HCT116 (cell line): ENCODE data around the gene SLC9C2. TPM values are rescaled to one million over a fixed set of nuclear protein-coding genes. Genes with fewer than 3 reads are reported as not detected.

Experiments
- ATAC-seq: fragments of 200-7000 bp; cut with Tn5 transposase; 2 replicates; pipeline ENCODE4 v1.9.1; 2020; ENCODE audit warnings: mild to moderate bottlenecking, moderate library complexity
- BruUV-seq: library from RNA; stranded (reverse); fragments of 400-500 nt; replicated peaks from 2 replicates; lab custom pipeline; 2021; lab: Mats Ljungman, UMichigan
- CTCF ChIA-PET: fragments of 300-600 bp; sonication (Branson Sonifier 250); formaldehyde crosslinking; loops from one replicate; lab custom pipeline; 2021; ENCODE audit warnings: antibody characterized with exemption; lab: Charles Lee
- POLR2A ChIA-PET: fragments of 300-600, 350-600 bp; sonication (Branson Sonifier 250); formaldehyde crosslinking; loops from one replicate; lab custom pipeline; 2021; ENCODE audit warnings: antibody characterized with exemption; lab: Charles Lee
- RAD21 ChIA-PET, 2 experiments: fragments of 300-600 bp; sonication (Branson Sonifier 250); formaldehyde crosslinking; loops; one replicate each; lab custom pipeline; 2023; ENCODE audit warnings: low total read pairs in 2 of 2; ENCODE audit not compliant: uncharacterized antibody in 2 of 2, unreplicated experiment in 2 of 2, low non-redundant PET in 1 of 2; lab: Charles Lee
- DNase-seq: peaks from one replicate; pipeline ENCODE4 v3.0.0-alpha.2; 2010; ENCODE audit warnings: low read depth, low spot score
- H2AFZ ChIP-seq: fragments of 200-600 bp; shearing (Covaris generic), sonication (generic); 2 replicates; pipeline ENCODE4 v1.6.1; 2017; ENCODE audit warnings: low read depth, mixed run types, mixed read lengths, antibody characterized with exemption, low read length; ENCODE audit not compliant: poor library complexity, severe bottlenecking
- H3K27ac ChIP-seq: 2 replicates; pipeline ENCODE4 v1.5.1; 2012; ENCODE audit warnings: low read depth, low read length
- H3K27me3 ChIP-seq: fragments of 200-600 bp; sonication (generic); 2 replicates; pipeline ENCODE4 v1.6.1; 2016; ENCODE audit warnings: mixed run types, low read length, mixed read lengths; ENCODE audit not compliant: insufficient read depth
- H3K36me3 ChIP-seq, 2 experiments: fragments of 200-500 bp in 1 of 2; fragments of 200-600 bp in 1 of 2; sonication (Bioruptor generic) in 1 of 2; sonication (generic) in 1 of 2; 2 replicates each; pipeline versions ENCODE4 v1.5.1 to v1.6.1; 2014 to 2016; ENCODE audit warnings: low read length in 2 of 2, inconsistent platforms in 1 of 2, mixed read lengths in 1 of 2, mixed run types in 1 of 2; ENCODE audit not compliant: insufficient read depth in 2 of 2, control insufficient read depth in 1 of 2
- H3K4me1 ChIP-seq, 2 experiments: fragments of 200-600 bp in 1 of 2; sonication (generic) in 1 of 2; 2 replicates each; pipeline versions ENCODE4 v1.5.1 to v1.6.1; 2012 to 2017; ENCODE audit warnings: low read length in 2 of 2, inconsistent platforms in 1 of 2, mild to moderate bottlenecking in 1 of 2, mixed read lengths in 1 of 2, mixed run types in 1 of 2, moderate library complexity in 1 of 2; ENCODE audit not compliant: insufficient read depth in 2 of 2, control insufficient read depth in 1 of 2
- H3K4me2 ChIP-seq: fragments of 200-600 bp; sonication (generic); 2 replicates; pipeline ENCODE4 v1.6.1; 2017; ENCODE audit warnings: mixed run types, low read length, mixed read lengths
- H3K4me3 ChIP-seq, 2 experiments: fragments of 200-600 bp in 1 of 2; sonication (generic) in 1 of 2; replicated peaks in 1 of 2; 2 replicates each; pipeline ENCODE4 v1.5.1; 2011 to 2016; ENCODE audit warnings: low read length in 2 of 2, control low read depth in 1 of 2, low read depth in 1 of 2, mild to moderate bottlenecking in 1 of 2, mixed read lengths in 1 of 2, mixed run types in 1 of 2
- H3K79me2 ChIP-seq: fragments of 200-600 bp; sonication (generic); 2 replicates; pipeline ENCODE4 v1.6.1; 2017; ENCODE audit warnings: mild to moderate bottlenecking, mixed run types, low read length, moderate library complexity, mixed read lengths; ENCODE audit not compliant: insufficient read depth
- H3K9ac ChIP-seq: fragments of 200-600 bp; sonication (generic); 2 replicates; pipeline ENCODE4 v1.6.1; 2016; ENCODE audit warnings: low read length, mixed read lengths
- H3K9me2 ChIP-seq: fragments of 200-600 bp; sonication (generic), shearing (Covaris generic); 2 replicates; pipeline ENCODE4 v1.6.1; 2017; ENCODE audit warnings: mixed run types, mild to moderate bottlenecking, moderate library complexity; ENCODE audit not compliant: insufficient read depth
- H3K9me3 ChIP-seq, 2 experiments: fragments of 200-500 bp in 1 of 2; fragments of 200-600 bp in 1 of 2; sonication (Bioruptor generic) in 1 of 2; sonication (generic) in 1 of 2; 2 replicates each; pipeline ENCODE4 v1.6.1; 2014 to 2017; ENCODE audit warnings: low read length in 2 of 2, mixed read lengths in 2 of 2, inconsistent platforms in 1 of 2, low read depth in 1 of 2, mild to moderate bottlenecking in 1 of 2, mixed run types in 1 of 2, moderate library complexity in 1 of 2; ENCODE audit not compliant: control insufficient read depth in 1 of 2, insufficient read depth in 1 of 2
- H4K20me1 ChIP-seq: fragments of 200-600 bp; sonication (generic), shearing (Covaris generic); 2 replicates; pipeline ENCODE4 v1.6.1; 2017; ENCODE audit warnings: mixed run types, mild to moderate bottlenecking, moderate library complexity; ENCODE audit not compliant: insufficient read depth
- CTCF ChIP-seq, 3 experiments: fragments of 200-600 bp in 1 of 3; sonication (generic) in 1 of 3; IDR thresholded peaks in 2 of 3; conservative IDR thresholded peaks in 1 of 3; 2 replicates each; pipeline ENCODE4 v1.5.1; 2012 to 2017; ENCODE audit warnings: low read depth in 2 of 3, low read length in 2 of 3, antibody characterized with exemption in 1 of 3, borderline replicate concordance in 1 of 3, control low read depth in 1 of 3, mild to moderate bottlenecking in 1 of 3, mixed read lengths in 1 of 3, mixed run types in 1 of 3, moderate library complexity in 1 of 3; ENCODE audit not compliant: insufficient read depth in 1 of 3
- ELF1 ChIP-seq: IDR thresholded peaks from 2 replicates; pipeline ENCODE4 v1.6.1; 2012; ENCODE audit warnings: low read depth, borderline replicate concordance
- EZH2 ChIP-seq: fragments of 200-600 bp; sonication (generic); IDR thresholded peaks from 2 replicates; pipeline ENCODE4 v1.6.1; 2017; ENCODE audit warnings: antibody characterized with exemption, mixed run types
- EZH2phosphoT487 ChIP-seq: fragments of 200-600 bp; IDR thresholded peaks from 2 replicates; pipeline ENCODE4 v1.6.1; 2018; ENCODE audit warnings: antibody characterized with exemption, borderline replicate concordance
- POLR2AphosphoS5 ChIP-seq: IDR thresholded peaks from 2 replicates; pipeline ENCODE4 v1.6.1; 2011; ENCODE audit warnings: mild to moderate bottlenecking, low read depth, low read length, moderate library complexity
- RAD21 ChIP-seq: IDR thresholded peaks from 2 replicates; pipeline ENCODE4 v1.6.1; 2012; ENCODE audit warnings: low read depth, mild to moderate bottlenecking
- SIN3A ChIP-seq: IDR thresholded peaks from 2 replicates; pipeline ENCODE4 v1.6.1; 2012; ENCODE audit warnings: low read depth
- SRF ChIP-seq: IDR thresholded peaks from 2 replicates; pipeline ENCODE4 v1.6.1; 2012; ENCODE audit warnings: low read depth
- TCF7L2 ChIP-seq: IDR thresholded peaks from 2 replicates; pipeline ENCODE4 v1.7.0; 2011; ENCODE audit warnings: borderline replicate concordance, inconsistent platforms; ENCODE audit not compliant: insufficient read depth, insufficient read length; ENCODE audit errors: extremely low read depth
- ZFX ChIP-seq: fragments of 450-650 bp; IDR thresholded peaks from 2 replicates; pipeline ENCODE4 v1.6.1; 2017
- ZNF274 ChIP-seq: fragments of 200-500 bp; sonication (Bioruptor generic); IDR thresholded peaks from 2 replicates; pipeline ENCODE4 v1.6.1; 2014; ENCODE audit warnings: mild to moderate bottlenecking, low read depth, low read length, inconsistent platforms
- intact Hi-C: fragments of 100-400 bp; cut with micrococcal nuclease; formaldehyde crosslinking; loops from 2 replicates; pipeline ENCODE4 v1.10.0; 2022
- total RNA-seq: library from RNA; stranded (reverse); gene quantifications from one replicate; pipeline ENCODE4 v1.2.1, GENCODE V29; 2021; ENCODE audit not compliant: unreplicated experiment
- TF ChIP-seq, protein P1 (sequence below): IDR thresholded peaks from 2 replicates; pipeline ENCODE4 v1.6.1; 2011; ENCODE audit warnings: mild to moderate bottlenecking, low read length, moderate library complexity; ENCODE audit not compliant: insufficient replicate concordance; ENCODE audit errors: extremely low read depth
- TF ChIP-seq, protein P2 (sequence below): IDR thresholded peaks from 2 replicates; pipeline ENCODE4 v1.6.1; 2012; ENCODE audit warnings: low read depth

The SLC9C2 gene
- total RNA-seq, 1 experiment from 2014 or later, result not detected

DNA sequence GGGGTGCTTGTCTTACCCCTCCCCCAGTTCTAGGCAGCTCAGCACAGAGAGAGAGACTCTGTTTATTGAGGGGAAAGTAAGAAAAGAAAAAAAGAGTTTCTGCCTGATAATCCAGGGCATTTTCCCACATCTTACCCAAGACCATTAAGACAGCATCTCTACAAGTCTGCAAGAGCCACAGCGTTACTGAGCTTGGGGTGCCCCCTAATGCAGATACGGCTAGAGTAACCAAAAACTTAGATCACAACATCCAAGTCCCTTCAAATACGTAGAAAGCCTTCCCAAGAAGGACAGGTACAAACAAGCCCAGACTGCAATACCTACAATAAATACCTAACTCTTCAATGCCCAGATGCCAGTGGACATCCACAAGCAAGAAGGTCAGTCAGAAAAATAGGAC is 26.0 kb upstream of the SLC9C2 start:
- Histone ChIP-seq H3K9me3 (no peaks in the 10 kb centered on the region), H3K27me3 (no peaks in the 10 kb centered on the region)
- intact Hi-C loops, result no loop called here
- TF ChIP-seq EZH2phosphoT487, result no peak
- no peak for TF ChIP-seq CTCF (IDR thresholded peaks at IDR 0.05 in 2 of 3, conservative IDR thresholded peaks at IDR 0.05 in 1 of 3; ENCODE audit: borderline replicate concordance in 1 of 3, insufficient read depth in 1 of 3, low read depth in 2 of 3, low read length in 2 of 3)
- peak; percentile 30 for TF ChIP-seq RAD21
- TF ChIP-seq SIN3A, result no peak
- TF ChIP-seq, all 23 proteins: peak for 1
- DNase-seq (no peak), ATAC-seq (no peak)
- no TSS peak for BruUV-seq
- Histone ChIP-seq H3K4me3 (no peak overlapping the region), H3K9me2 (no peaks in the 10 kb centered on the region; the same call in 1 of the 2 replicates), H3K4me2 (no peak overlapping the region), H3K79me2 (no peaks in the 10 kb centered on the region), H3K27ac (no peak overlapping the region), H2AFZ (no peak overlapping the region), H3K4me1 (no peaks in the 10 kb centered on the region), H3K9ac (no peak overlapping the region), H3K36me3 (no peaks in the 10 kb centered on the region), H4K20me1 (no peaks in the 10 kb centered on the region)
- ChIA-PET RAD21 (no interaction called here), POLR2A (no interaction called here), CTCF (no interaction called here)

DNA sequence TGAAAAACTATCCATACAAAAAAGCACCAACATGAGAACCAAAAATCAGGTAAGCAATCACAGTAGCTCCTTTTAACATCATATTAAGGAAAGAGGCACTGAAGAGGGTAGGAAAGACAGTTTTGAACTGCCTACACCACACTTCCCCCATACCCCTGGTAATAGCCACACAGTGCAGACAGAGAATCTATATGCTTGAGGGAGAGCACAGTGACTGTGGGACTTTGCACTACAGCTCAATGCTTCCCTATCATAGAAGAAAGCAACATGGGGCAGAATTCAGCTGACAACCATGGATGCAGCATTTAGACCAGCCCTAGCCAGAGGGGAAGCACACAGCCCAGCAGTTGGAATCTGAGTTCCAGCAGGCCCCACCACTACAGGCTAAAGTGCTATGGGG is 24.4 kb upstream of the SLC9C2 start:
- H3K9ac ChIP-seq, result no peak overlapping the region
- H3K79me2 ChIP-seq, result no peaks in the 10 kb centered on the region
- no peaks in the 10 kb centered on the region for H3K4me1 ChIP-seq
- H3K9me2 ChIP-seq, result no peaks in the 10 kb centered on the region
- no TSS peak for BruUV-seq
- intact Hi-C loops, result no loop called here
- no peak overlapping the region for H3K27ac ChIP-seq
- H3K36me3 ChIP-seq, result no peaks in the 10 kb centered on the region
- H4K20me1 ChIP-seq, result no peaks in the 10 kb centered on the region
- POLR2A ChIA-PET, result no interaction called here
- H3K27me3 ChIP-seq, result no peaks in the 10 kb centered on the region
- no peak overlapping the region for H3K4me3 ChIP-seq
- CTCF ChIA-PET, result no interaction called here
- no peak overlapping the region for H2AFZ ChIP-seq
- H3K9me3 ChIP-seq, result no peaks in the 10 kb centered on the region
- DNase-seq (no peak), ATAC-seq (no peak)
- no peak overlapping the region for H3K4me2 ChIP-seq
- RAD21 ChIA-PET, result no interaction called here
- TF ChIP-seq SIN3A (no peak), EZH2 (no peak), ZFX (no peak), POLR2AphosphoS5 (no peak), EZH2phosphoT487 (no peak), SRF (no peak), ELF1 (no peak), RAD21 (no peak), TCF7L2 (no peak), ZNF274 (no peak)
- TF ChIP-seq, protein P1, sequence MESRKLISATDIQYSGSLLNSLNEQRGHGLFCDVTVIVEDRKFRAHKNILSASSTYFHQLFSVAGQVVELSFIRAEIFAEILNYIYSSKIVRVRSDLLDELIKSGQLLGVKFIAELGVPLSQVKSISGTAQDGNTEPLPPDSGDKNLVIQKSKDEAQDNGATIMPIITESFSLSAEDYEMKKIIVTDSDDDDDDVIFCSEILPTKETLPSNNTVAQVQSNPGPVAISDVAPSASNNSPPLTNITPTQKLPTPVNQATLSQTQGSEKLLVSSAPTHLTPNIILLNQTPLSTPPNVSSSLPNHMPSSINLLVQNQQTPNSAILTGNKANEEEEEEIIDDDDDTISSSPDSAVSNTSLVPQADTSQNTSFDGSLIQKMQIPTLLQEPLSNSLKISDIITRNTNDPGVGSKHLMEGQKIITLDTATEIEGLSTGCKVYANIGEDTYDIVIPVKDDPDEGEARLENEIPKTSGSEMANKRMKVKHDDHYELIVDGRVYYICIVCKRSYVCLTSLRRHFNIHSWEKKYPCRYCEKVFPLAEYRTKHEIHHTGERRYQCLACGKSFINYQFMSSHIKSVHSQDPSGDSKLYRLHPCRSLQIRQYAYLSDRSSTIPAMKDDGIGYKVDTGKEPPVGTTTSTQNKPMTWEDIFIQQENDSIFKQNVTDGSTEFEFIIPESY, result no peak
- TF ChIP-seq, protein P2, sequence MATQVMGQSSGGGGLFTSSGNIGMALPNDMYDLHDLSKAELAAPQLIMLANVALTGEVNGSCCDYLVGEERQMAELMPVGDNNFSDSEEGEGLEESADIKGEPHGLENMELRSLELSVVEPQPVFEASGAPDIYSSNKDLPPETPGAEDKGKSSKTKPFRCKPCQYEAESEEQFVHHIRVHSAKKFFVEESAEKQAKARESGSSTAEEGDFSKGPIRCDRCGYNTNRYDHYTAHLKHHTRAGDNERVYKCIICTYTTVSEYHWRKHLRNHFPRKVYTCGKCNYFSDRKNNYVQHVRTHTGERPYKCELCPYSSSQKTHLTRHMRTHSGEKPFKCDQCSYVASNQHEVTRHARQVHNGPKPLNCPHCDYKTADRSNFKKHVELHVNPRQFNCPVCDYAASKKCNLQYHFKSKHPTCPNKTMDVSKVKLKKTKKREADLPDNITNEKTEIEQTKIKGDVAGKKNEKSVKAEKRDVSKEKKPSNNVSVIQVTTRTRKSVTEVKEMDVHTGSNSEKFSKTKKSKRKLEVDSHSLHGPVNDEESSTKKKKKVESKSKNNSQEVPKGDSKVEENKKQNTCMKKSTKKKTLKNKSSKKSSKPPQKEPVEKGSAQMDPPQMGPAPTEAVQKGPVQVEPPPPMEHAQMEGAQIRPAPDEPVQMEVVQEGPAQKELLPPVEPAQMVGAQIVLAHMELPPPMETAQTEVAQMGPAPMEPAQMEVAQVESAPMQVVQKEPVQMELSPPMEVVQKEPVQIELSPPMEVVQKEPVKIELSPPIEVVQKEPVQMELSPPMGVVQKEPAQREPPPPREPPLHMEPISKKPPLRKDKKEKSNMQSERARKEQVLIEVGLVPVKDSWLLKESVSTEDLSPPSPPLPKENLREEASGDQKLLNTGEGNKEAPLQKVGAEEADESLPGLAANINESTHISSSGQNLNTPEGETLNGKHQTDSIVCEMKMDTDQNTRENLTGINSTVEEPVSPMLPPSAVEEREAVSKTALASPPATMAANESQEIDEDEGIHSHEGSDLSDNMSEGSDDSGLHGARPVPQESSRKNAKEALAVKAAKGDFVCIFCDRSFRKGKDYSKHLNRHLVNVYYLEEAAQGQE, result no peak
